Activated CD4-positive, alpha-beta T cell treated with anti-CD3 and anti-CD28 coated beads for 48 hours (primary cell): ENCODE data around the gene TAF1B.
"Not testable (repeated sequence)": the region's sequence is repeated elsewhere in the genome, so short reads cannot be mapped to it uniquely, and the experiment has no call there.

Experiments used
- DNase-seq: peaks from one replicate; pipeline ENCODE4 v3.0.0-alpha.2; 2020

TAF1B gene

DNA sequence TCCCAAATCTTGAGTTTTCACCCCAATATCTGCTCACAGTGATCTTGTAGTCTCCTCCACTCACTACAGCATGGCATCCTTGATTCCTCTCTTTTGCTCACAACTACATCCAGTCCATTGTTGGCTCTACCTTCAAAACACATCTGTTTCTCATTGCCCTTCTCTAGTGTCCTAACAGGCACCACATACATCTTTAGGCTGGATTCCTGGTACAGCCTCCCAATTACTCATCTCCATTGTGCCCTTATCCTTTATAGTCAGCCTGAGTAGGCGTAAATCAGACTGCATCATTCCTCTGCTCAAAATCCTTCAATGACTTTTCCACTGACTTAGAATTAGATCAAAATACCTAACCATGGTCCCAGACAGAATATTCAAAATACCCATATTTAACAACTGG, 10.7 kb upstream of the TAF1B start:
- no peak for DNase-seq

DNA sequence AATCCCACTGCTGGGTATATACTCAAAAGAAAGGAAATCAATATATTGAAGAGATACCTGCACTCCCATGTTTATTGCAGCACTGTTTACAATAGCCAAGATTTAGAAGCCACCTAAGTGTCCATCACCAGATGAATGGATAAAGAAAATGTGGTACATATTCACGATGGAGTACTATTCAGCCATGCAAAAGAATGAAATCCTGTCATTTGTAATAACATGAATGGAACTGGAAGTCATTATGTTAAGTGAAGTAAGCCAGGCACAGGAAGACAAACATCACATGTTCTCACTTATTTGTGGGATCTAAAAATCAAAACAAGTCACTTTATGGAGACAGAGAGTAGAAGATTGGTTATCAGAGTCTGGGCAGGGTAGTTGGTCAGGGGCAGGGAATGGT, 8.2 kb upstream of the TAF1B start:
- not testable (repeated sequence) for DNase-seq

DNA sequence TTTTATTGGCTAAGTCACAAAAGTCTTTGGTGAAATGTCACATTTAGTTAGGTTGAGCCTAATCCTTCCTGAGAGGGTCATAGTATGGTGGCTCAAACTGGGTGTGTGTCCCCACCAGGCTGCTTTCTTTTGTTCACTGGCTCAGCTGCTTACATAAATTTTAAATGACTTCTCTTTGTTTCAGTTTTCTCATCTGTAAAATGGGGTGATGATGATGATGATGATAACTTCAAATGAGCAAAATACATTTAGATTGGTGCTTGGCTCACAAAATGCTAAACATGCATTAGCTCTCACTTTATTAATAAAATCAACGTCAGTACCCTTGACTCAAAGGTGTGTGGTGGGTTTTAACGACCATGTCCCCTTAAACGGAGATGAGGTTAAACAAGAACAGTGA, 7.2 kb upstream of the TAF1B start:
- no peak for DNase-seq

DNA sequence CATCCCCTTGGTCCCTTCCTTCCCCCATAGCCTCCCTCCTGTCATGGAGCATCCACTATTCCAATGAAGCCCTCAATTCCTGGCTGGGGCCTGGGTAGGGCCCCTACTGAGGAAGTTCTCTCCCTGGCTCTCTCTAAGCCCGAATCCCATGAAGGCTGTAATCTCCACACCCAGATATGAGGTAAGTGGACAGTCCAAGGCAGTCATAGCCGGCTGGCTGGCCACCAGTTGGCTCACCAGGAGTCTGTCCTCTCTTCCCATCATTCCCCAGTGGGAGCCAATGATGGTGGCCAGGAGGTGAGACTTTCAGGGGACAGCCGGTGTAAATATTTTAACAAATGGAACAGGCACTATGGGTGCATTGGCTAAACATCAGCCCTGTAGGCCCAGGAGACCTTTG, 6.8 kb upstream of the TAF1B start:
- no peak for DNase-seq

DNA sequence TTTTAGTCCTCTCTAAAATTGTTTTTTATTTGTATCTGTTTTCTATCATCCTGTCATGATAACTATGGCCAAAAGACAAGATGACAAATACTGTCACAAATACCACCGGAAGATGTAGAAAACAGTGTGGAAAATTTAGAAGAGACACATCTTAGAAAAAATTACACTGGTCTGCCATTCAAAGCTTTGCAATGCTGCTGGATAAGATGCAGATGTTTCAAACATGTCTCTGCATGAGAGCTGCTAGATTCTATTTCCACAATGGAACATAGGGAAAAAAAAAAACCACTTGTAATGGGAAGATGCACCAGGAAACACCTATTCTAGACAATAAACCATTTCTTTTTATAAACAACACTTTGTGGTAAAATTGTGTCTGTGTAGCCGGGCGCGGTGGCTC, 5.8 kb upstream of the TAF1B start:
- no peak for DNase-seq

DNA sequence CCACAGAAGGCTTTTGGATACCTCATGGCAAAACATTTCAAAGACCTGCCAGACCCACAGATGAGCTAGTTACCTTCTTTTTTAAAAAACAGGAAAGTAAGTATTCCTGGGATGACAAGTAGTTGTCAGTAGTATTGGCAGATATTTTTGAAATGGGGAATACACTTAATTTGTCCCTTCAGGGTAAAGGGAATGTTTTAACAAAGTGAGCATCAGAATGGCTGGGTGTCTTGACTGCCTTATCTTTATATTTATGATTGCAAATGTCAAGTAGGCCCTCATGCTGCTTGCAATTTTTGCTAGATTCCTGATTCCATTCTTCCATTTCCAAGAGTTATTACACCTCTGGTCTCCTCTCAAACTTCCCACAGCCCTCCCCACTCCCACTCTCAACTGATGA, 4.9 kb upstream of the TAF1B start:
- DNase-seq = no peak

DNA sequence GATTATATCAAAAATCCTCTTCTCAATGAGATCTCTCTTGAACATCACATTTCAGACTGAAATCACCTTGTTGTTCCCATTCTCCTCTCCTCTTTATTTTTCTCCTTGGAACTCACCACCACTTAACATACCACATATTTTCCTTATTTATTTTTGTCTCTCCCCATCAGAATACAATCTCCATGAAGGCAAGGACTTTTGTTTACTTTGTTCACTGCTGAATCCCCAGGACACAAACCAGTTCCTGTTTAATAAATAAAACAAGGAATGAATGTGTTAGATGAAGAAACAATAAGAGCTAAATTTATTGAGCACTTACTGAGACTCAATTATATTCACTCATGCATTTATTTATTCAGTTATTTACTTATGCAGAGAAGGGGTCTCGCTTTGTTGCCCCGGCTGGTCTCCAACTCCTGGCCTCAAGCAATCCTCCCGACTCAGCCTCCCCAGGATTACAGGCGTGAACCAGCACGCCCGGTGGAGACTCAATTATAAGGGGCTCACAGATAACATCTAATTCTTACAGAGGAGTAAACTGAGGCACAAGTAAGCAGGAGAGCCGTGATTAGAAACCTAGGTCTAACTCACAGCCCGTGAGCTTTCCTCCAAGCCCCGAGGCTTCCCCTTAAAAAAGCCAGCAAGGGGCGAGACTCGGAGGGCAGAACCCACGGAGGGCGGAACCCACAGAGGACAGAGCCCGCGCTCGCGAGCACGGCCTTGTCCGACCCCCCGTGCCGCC, 616 bp upstream of the TAF1B start:
- no peak for DNase-seq

DNA sequence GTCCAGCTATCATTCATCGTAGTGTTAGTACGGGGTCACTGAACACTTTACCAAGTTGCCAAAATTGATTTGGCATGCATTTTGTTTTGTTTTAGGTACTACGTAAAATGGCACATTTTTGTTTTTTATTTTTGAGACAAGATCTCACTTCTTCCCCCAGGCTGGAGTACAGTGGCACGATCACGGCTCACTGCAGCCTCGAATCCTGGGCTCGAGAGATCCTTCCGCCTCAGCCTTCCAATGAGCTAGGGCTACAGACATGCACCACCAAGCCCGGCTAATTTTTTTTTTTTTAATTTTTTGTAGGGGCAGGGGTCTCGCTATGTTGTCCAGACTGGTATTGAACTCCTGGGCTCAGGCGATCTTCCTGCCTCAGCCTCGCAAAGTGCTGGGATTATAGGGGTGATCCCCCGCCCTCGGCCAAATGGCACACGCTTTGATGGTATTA, 786 bp downstream of the TAF1B start:
- peak; percentile 32 for DNase-seq

DNA sequence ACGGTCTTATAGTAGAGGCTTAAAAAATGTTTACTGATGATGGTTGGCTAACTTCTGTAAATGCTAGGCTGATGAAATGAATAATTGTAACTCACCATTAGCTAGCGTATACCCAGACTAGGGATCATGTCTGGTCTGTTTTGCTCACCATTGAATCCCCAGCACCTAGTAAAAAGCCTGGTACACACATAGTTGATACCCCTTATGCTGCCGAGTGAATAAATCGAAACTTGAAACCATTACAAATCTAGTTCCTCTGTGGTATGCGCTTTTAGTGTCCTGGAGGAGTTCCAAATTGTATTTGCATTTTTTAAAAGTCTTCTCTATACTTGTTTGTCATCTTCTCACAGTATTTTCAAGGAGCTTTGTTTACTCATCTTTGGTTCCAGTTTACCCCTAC, 1.3 kb downstream of the TAF1B start:
- DNase-seq = no peak

DNA sequence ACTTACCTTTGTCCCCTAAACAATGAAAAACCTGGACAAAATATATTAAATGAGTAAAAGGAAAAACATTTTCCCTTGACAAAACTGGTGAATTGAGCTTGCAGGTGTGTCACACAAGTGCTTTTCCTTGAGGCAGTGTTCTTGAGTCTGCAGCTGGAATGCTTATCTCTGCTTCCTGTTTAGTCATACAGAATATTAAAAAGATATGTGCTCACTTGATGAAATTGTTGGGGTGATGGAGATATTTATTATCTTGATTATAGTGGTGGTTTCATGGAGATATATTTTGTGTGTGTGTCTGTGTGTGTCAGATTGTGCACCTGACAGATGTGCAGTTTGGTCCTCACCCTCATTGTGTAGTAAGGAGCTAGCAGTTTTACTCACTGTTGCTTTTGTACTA, 3.3 kb downstream of the TAF1B start:
- DNase-seq = no peak

DNA sequence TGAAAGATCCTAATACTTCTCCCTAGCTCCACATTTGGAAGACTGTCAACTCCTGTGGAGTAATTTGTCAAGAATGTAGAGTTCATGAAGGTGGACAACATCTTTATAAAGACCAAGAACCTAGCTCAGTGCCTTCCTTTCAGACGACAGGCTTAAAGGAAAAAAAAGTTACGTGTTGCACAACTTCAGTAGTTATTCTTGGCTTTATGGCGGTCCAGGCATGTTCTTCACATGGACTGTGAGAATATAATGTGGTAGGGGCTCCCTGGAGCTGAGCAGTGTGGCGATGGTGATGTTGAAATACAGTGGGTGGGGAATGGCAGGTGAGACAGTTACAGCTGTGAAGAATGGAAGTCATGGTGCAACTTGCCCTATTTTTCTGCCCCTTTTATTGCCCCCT, 3.9 kb downstream of the TAF1B start:
- no peak for DNase-seq

DNA sequence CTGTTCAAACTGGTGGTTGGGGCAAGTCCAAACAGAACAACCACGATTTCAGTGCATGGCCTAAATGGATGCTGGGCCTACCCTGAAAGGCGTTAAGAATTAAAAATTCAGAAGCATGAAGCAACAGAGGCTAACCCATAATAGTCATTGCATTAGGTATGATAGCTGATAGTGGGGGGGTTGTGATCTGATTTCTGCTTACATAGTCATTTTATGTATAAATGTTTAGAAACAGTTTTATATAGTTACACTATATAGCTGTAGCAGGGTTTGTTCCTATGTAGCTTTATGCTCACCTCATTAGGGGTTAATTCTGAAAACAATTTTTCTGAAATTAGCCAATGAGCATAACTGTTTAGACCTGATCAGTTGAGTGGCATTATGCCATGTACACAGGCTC, 9.6 kb downstream of the TAF1B start:
- DNase-seq = no peak

DNA sequence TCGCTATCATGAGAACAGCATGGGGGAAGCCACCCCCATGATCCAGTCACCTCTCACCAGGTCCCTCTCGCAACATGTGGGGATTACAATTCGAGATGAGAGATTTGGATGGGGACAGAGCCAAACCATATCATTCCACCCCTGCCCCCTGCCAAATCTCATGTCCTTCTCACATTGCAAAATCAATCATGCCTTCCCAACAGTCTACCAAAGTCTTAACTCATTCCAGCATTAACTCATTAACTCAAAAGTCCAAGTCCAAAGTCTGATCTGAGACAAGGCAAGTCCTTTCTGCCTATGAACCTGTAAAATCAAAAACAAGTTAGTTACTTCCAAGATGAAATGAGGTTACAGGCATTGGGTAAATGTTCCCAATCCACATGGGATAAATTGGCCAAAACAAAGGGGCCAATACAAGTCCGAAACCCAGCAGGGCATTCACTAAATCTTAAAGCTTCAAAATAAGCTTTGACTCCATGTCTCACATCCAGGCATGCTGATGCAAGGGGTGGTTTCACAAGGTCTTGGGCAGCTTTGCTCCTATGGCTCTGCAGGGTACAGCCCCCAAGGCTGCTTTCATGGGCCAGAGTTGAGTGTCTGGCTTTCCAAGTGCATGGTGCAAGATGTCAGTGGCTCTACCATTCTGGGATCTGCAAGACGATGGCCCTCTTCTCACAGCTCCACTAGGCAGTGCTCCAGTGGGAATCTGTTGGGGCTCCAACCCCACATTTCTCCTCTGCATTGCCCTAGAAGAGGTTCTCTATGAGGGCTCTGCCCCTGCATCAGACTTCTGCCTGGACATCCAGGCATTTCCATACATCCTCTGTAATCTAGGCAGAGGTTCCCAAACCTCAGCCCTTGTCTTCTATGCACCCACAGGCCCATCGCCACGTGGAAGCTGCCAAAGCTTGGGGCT, 14.8 kb downstream of the TAF1B start:
- DNase-seq = no peak

DNA sequence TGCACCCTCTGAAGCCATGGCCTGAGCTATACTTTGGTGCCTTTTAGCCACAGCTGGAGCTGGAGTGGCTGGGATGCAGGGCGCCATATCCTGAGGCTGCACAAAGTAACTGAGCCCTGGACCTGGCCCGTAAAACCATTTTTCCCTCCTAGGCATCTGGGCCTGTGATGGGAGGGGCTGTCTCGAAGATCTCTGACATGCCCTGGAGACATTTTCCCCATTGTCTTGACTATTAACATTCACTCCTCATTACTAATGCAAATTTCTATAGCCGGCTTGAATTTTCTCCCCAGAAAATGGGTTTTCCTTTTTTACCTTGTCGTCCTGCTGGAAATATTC, 15.4 kb downstream of the TAF1B start:
- no peak for DNase-seq

DNA sequence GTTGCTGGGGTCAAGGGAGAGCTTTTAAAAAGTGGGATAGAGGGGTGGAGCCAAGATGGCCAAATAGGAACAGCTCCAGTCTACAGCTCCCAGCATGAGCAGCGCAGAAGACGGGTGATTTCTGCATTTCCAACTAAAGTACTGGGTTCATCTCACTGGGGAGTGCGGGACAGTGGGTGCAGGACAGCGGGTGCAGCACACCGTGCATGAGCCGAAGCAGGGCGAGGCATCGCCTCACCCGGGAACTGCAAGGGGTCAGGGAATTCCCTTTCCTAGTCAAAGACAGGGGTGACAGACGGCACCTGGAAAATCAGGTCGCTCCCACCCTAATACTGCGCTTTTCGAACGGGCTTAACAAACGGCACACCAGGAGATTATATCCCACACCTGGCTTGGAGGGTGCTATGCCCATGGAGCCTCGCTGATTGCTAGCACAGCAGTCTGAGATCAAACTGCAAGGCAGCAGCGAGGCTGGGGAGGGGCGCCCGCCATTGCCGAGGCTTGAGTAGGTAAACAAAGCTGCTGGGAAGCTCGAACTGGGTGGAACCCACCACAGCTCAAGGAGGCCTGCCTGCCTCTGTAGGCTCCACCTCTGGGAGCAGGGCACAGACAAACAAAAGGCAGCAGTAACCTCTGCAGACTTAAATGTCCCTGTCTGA, 17.8 kb downstream of the TAF1B start:
- DNase-seq = not testable (repeated sequence)

DNA sequence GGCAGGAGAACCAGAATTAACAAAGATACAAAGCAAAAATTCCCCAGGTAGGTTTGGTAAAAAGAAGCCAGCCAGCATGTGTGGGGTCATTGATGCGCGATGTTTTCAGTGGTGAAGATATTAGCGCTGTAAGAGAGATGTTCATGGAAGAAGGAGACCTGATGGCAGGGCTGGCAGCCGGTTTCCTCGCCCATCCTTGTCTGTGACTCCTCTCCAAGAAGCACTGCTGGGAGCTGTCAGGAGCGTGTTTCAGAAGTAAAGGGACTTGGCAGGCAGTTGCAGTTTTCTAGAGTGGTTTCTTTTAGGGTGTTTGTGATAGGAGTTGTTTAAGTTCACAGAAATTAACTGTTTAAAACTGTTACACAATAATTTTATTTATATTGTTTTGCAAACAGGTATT, 24.6 kb downstream of the TAF1B start:
- no peak for DNase-seq

DNA sequence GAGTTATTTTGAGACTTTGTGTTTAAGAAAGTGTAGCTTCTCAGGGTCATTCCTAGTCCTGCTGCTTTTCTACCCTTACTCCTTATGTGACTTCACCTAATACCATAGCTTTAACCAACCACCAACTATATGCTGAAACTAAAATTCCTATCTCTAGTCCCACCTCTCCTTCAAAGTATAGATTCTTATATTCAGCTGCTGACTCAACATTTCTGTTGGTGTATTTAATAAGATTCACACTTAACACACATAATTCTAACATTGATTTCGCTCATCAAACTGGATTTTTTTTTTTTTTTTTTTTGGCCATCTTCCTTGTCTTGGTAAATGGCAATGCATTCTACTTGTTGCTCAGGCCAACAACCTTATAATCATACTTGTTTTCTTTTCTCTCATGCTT, 30.1 kb downstream of the TAF1B start:
- DNase-seq = no peak

DNA sequence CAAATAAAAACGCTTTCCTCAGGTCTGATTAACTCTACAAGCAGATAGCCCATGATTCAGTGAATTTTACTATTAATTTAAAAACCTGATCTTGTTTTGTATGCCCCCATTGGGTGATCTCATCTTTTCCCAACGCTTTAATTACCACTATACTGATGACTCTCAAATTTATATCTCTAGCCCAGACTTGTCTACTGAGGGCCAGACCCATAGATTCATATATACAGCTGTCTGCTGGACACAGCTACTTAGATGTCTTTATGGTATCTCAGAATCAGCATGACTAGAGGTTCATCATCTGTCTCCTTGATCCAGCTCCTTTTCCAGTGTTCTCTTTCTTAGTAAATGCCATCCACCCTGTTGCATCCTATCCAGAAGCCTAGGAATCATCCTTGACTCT, 33.8 kb downstream of the TAF1B start:
- no peak for DNase-seq

DNA sequence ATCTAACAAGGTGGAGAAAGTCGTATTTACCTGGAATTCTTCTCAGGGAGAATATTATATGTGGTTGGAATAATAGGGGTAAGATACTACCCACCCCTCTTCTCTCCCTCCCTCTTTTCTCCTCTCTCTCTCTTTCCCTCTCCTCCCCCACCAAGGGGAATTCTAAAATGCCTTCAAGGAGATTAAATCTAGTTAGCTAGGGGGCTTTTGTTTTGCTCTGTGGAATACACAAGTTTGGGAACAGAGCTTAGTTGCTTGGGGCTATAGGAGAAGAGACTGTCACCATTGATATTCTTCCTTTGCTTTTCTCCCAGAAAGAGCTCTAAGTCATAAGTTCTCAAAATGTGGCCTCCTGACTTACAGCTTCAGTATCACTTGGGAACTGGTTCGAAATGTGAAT, 34.5 kb downstream of the TAF1B start:
- DNase-seq = no peak

DNA sequence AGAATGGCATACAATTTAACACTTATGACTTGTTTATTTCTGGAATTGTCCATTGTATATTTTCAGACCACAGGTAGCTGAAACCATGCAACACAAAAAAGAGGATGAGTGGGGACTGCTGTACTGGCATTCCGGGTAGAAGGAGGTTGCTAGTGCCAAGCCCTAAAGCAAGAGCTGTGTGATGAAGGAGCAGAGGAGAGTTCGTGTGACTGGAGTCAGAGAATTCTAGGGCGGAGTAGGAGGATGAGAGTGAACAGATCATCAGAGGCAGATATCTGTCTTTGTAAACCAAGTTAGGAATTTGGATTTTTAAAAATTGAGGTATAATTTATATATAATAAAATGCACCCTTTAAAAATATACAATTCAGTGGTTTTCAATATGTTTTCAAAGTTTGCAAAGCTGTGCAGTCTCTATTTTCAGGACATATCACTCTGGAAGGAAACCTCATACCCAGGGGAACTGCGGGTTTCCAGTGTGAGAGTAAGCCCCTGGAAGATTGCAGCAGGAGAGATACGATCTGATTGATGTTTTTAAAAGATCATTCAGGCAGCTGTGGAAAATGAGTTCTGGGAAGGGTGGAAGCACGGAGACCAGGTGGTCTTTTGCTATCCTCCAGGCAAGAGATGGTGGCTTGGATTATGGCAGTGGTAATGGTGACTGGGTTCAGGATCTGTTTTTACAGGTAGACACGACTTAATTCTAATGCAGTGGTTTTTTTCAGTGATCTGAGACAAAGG, 36.4 kb downstream of the TAF1B start:
- no peak for DNase-seq

DNA sequence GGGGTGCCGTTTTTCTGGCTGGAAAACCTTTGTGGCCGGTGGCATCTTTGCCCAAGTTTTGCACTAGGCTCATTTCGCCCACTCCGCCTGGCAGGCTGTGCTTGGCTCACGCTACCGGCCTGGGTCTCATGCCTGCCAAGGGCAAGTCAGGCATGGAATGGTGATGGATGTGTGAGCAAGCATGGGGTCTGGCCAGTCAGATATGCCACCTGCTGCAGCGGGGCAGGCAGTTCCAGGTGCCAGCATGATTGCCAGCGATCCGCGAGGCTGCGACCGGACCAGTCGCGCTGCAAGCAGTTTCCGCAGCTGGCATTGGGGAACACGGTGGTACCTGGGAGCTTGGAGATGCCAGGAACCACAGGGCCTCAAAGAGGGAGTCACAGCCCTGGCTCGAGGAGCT, 40.6 kb downstream of the TAF1B start:
- DNase-seq = no peak

DNA sequence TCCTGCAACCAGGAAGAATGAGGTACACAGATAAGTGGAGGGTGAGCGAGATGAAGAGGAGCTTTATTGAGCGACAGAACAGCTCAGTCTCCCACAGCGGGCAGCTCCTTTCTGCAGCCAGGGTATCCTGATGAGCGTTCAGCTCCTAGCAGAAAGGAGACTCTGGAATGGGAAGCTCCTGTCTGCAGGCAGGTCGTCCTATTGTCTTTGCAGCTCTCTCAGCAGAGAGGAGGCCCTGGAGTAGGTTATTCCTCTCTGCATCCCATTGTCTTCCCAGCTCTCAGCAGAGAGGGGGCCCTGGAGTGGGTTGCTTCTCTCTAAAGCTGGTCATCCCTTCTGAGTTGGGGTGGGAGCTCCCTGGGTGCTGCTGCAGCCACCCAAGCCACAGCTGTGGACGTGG, 41.2 kb downstream of the TAF1B start:
- DNase-seq = no peak

DNA sequence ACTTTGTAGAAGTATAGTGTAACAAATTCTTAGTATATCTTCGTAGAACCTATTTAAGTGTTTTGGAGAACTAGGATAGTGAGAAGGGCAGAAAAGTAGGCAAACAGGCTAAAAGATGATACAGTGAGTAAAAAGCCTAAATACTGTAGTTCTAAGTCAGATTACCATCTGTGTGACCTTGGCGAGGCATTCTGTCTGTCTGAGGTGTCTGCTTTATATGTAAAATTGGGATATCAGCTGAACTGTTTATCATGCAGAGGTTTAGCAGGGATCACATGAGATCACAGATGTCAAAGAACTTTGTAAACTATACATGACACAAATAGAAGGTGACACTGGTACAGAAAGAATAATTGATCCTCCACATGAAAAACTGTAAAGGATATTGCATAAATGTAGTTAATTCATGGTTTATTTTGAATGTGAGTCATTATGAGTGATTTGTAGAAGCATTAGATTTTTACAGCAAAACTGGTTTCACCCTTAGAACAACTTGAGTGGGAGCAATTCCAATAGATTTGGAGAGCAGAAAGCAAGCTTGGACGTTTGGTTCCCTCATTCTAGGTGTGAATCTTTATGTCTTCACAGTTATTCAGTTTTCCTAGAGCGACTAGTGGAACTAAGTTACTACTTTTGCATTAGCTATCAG, 41.9 kb downstream of the TAF1B start:
- no peak for DNase-seq
